ENCODE data around the gene WDR48. TPM values are rescaled to one million over a fixed set of nuclear protein-coding genes. Genes with fewer than 3 reads are reported as not detected.

Gene WDR48
- total RNA-seq, 2 donors from 2014 or later = 15.8 to 16.5 TPM

DNA sequence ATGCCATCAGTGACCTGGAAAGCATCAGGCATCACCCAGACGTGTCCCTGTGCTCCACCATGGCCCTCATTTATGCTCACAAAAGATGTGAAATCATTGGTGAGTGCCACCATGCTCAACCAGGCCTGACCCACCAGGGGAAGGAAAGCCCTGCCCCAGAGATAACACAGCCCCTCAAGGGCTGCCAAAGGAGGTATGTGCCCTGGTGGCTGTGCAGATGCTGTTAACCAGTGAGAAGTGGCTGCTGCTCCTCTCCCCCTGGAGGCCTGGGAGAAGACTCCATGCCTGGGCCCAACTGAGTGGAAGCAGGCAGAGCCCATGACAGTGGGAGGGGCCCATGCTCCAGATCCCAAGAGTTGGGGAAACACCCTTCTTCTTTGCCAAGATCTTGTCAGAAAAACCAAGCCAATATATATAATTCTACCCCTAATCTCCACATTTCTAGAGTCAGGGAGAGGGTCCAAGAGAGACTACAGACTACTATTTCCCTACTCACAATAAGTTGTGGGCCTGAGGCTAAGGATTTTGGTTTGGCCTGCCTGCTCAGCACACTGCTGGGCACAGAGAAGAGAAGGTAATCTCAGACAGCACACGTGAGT is 58.3 kb downstream of the WDR48 start:
- WGBS, 2 donors = 67 to 87% methylated on average over 1 to 2 of the region's 2 CpGs
- TF ChIP-seq, protein P1, sequence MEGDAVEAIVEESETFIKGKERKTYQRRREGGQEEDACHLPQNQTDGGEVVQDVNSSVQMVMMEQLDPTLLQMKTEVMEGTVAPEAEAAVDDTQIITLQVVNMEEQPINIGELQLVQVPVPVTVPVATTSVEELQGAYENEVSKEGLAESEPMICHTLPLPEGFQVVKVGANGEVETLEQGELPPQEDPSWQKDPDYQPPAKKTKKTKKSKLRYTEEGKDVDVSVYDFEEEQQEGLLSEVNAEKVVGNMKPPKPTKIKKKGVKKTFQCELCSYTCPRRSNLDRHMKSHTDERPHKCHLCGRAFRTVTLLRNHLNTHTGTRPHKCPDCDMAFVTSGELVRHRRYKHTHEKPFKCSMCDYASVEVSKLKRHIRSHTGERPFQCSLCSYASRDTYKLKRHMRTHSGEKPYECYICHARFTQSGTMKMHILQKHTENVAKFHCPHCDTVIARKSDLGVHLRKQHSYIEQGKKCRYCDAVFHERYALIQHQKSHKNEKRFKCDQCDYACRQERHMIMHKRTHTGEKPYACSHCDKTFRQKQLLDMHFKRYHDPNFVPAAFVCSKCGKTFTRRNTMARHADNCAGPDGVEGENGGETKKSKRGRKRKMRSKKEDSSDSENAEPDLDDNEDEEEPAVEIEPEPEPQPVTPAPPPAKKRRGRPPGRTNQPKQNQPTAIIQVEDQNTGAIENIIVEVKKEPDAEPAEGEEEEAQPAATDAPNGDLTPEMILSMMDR (IDR thresholded peaks at IDR 0.05) = no peak
- TF ChIP-seq POLR2A (IDR thresholded peaks at IDR 0.05) = no peak
- H3K27ac ChIP-seq = no peak overlapping the region
- H3K36me3 ChIP-seq (replicated peaks in 1 of 2; ENCODE audit: insufficient read depth in 1 of 2, low read depth in 2 of 2) = no peaks in the 10 kb centered on the region
- no peak overlapping the region for H3K4me3 ChIP-seq
- H3K9me3 ChIP-seq = no peaks in the 10 kb centered on the region
- H3K4me1 ChIP-seq = peaks cover 26% of the 10 kb centered on the region
- H3K27me3 ChIP-seq = no peaks in the 10 kb centered on the region
- ATAC-seq (no peak), DNase-seq (no peak)
- intact Hi-C loops (cut with DNase I) = no loop called here

DNA sequence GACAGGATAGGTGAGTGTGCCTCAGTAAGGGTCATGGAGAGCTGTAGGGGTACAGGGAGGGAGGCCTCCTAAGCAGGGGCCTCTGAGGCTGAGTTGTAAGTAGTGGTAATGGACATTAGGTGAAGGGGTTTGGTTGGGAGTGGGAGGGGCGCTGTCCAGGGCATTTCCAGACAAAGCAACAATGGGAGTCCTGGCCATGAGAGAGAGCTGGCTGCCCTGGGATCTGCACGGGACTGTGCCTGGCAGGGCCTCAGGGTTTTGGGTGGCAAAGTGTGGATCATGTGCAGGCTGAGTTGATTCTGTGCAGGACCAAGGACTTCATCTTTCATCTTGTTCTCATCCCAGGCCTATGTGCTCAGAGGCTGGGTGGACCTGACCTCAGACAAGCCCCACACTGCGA is 60.3 kb downstream of the WDR48 start:
- intact Hi-C loops (cut with DNase I) = no loop called here
- WGBS, 2 donors = 90 to 93% methylated on average over 3 of the region's 3 CpGs
- no peaks in the 10 kb centered on the region for H3K27me3 ChIP-seq
- DNase-seq (no peak), ATAC-seq (no peak)
- no peaks in the 10 kb centered on the region for H3K9me3 ChIP-seq
- no peak overlapping the region for H3K4me3 ChIP-seq
- H3K4me1 ChIP-seq = peaks cover 13% of the 10 kb centered on the region
- H3K36me3 ChIP-seq (replicated peaks in 1 of 2; ENCODE audit: insufficient read depth in 1 of 2, low read depth in 2 of 2) = no peaks in the 10 kb centered on the region
- TF ChIP-seq, protein P1 (IDR thresholded peaks at IDR 0.05) = no peak
- TF ChIP-seq POLR2A (IDR thresholded peaks at IDR 0.05) = no peak
- H3K27ac ChIP-seq = no peak overlapping the region

DNA sequence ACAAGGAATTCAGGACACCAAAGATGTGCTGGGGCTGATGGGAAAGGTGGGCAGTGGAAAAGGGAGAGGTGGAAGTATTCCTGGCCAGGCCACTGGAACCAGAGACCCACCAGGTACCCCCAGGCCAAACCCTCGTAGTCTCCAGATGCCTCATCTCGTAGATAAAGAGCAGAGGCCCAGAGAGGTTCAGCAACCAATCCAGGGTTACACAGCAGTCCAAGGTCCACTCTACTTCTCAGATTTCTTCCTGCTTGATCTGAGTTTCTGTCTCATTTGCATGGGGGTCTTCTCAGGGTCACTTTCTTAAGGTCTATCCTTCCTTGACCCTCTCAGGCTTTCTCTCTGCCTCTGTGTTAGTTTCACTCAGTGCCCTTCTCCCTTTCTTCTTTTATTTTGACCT is 60.7 kb downstream of the WDR48 start:
- no peak for TF ChIP-seq POLR2A (IDR thresholded peaks at IDR 0.05)
- TF ChIP-seq, protein P1 (IDR thresholded peaks at IDR 0.05) = no peak
- no peak for ATAC-seq

DNA sequence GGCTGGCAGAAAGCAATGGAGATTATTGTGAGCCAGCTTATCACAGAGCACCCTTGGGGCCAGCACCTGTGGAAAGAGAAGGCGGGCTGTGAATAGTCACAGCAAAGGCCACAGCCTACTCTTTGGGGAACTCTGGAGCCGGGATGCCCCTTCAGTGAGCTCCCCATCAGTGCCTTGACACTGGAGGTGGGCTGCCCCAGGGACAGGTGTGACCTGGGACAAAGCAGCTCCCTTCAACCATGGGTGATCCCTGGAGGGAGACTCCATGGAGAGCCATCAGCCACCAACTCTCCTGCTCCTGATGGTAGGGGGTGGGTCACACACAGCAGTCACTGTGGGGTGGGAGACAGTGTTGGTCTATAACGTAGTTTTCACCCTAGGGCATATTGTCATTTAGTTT is 61.5 kb downstream of the WDR48 start:
- Histone ChIP-seq H3K4me1 (peaks cover 7% of the 10 kb centered on the region), H3K9me3 (no peaks in the 10 kb centered on the region), H3K27ac (no peak overlapping the region), H3K36me3 (replicated peaks in 1 of 2; ENCODE audit: insufficient read depth in 1 of 2, low read depth in 2 of 2) (no peaks in the 10 kb centered on the region), H3K27me3 (no peaks in the 10 kb centered on the region), H3K4me3 (no peak overlapping the region)
- WGBS, 2 donors = 55 to 60% methylated on average over 2 to 3 of the region's 3 CpGs
- no peak for DNase-seq
- TF ChIP-seq, protein P1 (IDR thresholded peaks at IDR 0.05) = no peak
- no peak for TF ChIP-seq POLR2A (IDR thresholded peaks at IDR 0.05)
- no peak for ATAC-seq
- intact Hi-C loops (cut with DNase I) = no loop called here

More for the DNA sequence above, 60.7 kb downstream of the WDR48 start:
- DNase-seq = no peak
- no peaks in the 10 kb centered on the region for H3K27me3 ChIP-seq
- no peak overlapping the region for H3K27ac ChIP-seq
- no peaks in the 10 kb centered on the region for H3K9me3 ChIP-seq
- no peaks in the 10 kb centered on the region for H3K36me3 ChIP-seq (replicated peaks in 1 of 2; ENCODE audit: insufficient read depth in 1 of 2, low read depth in 2 of 2)
- H3K4me1 ChIP-seq = peaks cover 13% of the 10 kb centered on the region
- WGBS, 2 donors = 73 to 80% methylated on average over 2 of the region's 2 CpGs
- intact Hi-C loops (cut with DNase I) = no loop called here
- H3K4me3 ChIP-seq = no peak overlapping the region

DNA sequence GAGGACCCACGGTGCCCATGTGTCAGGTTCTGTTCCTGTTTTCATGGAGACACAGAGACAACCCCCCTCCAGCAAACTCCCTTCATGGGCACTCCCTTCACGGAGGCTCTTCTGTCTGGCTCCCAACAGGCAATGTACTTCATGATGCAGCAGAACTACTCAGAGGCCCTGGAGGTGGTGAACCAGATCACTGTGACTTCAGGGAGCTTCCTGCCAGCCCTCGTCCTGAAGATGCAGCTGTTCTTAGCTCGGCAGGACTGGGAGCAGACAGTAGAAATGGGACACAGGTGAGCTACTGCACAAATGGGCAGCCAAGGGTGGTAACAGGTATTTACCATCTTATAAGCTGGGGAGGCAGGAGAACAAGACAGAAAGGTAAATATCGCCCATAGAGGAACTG is 62.6 kb downstream of the WDR48 start:
- 77 to 83% methylated on average over 5 of the region's 5 CpGs for WGBS, 2 donors
- Histone ChIP-seq H3K4me3 (no peak overlapping the region), H3K4me1 (no peaks in the 10 kb centered on the region), H3K36me3 (replicated peaks in 1 of 2; ENCODE audit: insufficient read depth in 1 of 2, low read depth in 2 of 2) (no peaks in the 10 kb centered on the region), H3K27me3 (no peaks in the 10 kb centered on the region), H3K27ac (no peak overlapping the region), H3K9me3 (no peaks in the 10 kb centered on the region)
- intact Hi-C loops (cut with DNase I) = no loop called here
- TF ChIP-seq, protein P1 (IDR thresholded peaks at IDR 0.05) = no peak
- TF ChIP-seq POLR2A (IDR thresholded peaks at IDR 0.05) = no peak
- ATAC-seq (no peak), DNase-seq (no peak)
